GM20000 (cell line): ENCODE results near the gene MEF2A.

Source experiments
- DNase-seq: peaks from one replicate; pipeline ENCODE4 v3.0.0; 2012; ENCODE audit warnings: low spot score
- CTCF ChIP-seq: IDR thresholded peaks from 2 replicates; pipeline ENCODE4 v1.5.1; 2012; ENCODE audit warnings: mild to moderate bottlenecking, control low read depth; ENCODE audit errors: extremely low read depth, missing control alignments

Gene MEF2A

GRCh38 chr15:99554880-99555488 lies 10.8 kb upstream of the MEF2A start:
- no peak for TF ChIP-seq CTCF
- no peak for DNase-seq

GRCh38 chr15:99556011-99556410 lies 9.8 kb upstream of the MEF2A start:
- DNase-seq = no peak
- TF ChIP-seq CTCF = no peak

GRCh38 chr15:99556578-99556977 lies 9.2 kb upstream of the MEF2A start:
- TF ChIP-seq CTCF = no peak
- DNase-seq = no peak

- DNase-seq = no peak
- TF ChIP-seq CTCF = no peak
Measured at GRCh38 chr15:99558084-99558483, 7.7 kb upstream of the MEF2A start.

- TF ChIP-seq CTCF = no peak
- DNase-seq = no peak
Measured at GRCh38 chr15:99558571-99558970, 7.2 kb upstream of the MEF2A start.

- no peak for TF ChIP-seq CTCF
- DNase-seq = no peak
Measured at GRCh38 chr15:99561476-99562230, 4.1 kb upstream of the MEF2A start.

- no peak for DNase-seq
- TF ChIP-seq CTCF = no peak
Measured at GRCh38 chr15:99562238-99562637, 3.5 kb upstream of the MEF2A start.
